GM12872 (cell line): Measurements from ENCODE around the gene CNPY2.
A peak's percentile ranks its signal among the peaks of the same experiment; 100 is the strongest.

Source experiments
- TF ChIP-seq, protein P1 (sequence below): IDR thresholded peaks from 3 replicates; pipeline ENCODE4 v1.5.1; 2011; ENCODE audit warnings: low read depth, mild to moderate bottlenecking, low read length, moderate library complexity; ENCODE audit not compliant: insufficient read depth

CNPY2 gene

GRCh38 chr12:56326126-56326525 is 10.3 kb upstream of the CNPY2 start:
- TF ChIP-seq, protein P1, sequence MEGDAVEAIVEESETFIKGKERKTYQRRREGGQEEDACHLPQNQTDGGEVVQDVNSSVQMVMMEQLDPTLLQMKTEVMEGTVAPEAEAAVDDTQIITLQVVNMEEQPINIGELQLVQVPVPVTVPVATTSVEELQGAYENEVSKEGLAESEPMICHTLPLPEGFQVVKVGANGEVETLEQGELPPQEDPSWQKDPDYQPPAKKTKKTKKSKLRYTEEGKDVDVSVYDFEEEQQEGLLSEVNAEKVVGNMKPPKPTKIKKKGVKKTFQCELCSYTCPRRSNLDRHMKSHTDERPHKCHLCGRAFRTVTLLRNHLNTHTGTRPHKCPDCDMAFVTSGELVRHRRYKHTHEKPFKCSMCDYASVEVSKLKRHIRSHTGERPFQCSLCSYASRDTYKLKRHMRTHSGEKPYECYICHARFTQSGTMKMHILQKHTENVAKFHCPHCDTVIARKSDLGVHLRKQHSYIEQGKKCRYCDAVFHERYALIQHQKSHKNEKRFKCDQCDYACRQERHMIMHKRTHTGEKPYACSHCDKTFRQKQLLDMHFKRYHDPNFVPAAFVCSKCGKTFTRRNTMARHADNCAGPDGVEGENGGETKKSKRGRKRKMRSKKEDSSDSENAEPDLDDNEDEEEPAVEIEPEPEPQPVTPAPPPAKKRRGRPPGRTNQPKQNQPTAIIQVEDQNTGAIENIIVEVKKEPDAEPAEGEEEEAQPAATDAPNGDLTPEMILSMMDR: no peak

GRCh38 chr12:56324206-56324605 is 8.4 kb upstream of the CNPY2 start:
- TF ChIP-seq, protein P1: no peak

DNA sequence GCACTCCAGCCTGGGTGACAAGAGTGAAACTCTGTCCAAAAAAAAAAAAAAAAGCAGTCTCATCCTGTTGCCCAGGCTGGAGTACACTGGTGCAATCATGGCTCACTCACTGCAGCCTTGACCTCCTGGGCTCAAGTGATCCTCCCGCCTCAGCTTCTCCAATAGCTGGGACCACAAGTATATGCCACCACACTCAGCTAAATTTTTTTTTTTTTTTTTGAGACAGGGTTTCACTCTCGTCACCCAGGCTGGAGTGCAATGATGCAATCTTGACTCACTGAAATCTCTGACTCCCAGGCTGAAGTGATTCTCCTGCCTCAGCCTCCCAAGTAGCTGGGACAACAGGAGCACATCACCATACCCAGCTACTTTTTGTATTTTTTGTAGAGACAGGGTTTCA is 5.2 kb upstream of the CNPY2 start:
- TF ChIP-seq, protein P1: no peak

DNA sequence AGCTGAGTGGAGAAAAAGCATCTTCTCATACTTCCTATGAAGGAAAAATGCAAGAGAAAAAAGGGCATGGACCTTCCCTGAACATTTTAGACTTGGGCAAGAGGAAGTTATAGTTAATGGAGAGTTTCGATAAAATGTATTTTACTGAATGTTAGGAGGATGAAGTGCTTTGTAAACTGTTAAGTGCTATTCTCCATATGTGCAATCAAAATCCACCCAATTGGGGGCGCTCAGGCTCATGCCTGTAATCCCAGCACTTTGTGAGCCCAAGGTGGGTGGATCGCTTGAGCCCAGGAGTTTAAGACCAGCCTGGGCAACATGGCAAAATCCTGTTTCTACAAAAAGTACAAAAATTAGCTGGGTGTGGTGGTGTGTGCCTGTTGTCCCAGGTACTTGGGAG is 1.9 kb upstream of the CNPY2 start:
- TF ChIP-seq, protein P1: 0 out of 3 replicates have a peak, but pooled peaks have one; percentile 18

DNA sequence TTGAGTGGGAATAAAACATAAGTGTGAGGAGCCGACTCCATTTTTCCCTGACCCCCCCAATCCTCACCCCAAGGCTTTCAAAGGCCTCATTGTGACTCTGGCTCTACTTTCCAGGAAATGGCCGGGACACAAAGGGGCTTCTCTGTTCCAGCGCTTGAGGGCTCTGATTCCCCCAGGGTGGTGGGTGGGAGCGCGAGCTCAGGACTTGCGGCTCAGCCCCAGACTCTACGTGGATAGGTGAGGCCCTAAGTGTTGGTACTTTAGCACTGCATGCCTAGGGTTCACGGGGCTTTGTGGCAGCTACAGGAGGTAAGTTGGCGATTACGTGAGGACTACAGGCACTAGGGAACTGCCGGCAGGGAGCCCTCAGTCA is 553 bp downstream of the CNPY2 start:
- TF ChIP-seq, protein P1: no peak

GRCh38 chr12:56311003-56311402 is 4.8 kb downstream of the CNPY2 start:
- TF ChIP-seq, protein P1: no peak

DNA sequence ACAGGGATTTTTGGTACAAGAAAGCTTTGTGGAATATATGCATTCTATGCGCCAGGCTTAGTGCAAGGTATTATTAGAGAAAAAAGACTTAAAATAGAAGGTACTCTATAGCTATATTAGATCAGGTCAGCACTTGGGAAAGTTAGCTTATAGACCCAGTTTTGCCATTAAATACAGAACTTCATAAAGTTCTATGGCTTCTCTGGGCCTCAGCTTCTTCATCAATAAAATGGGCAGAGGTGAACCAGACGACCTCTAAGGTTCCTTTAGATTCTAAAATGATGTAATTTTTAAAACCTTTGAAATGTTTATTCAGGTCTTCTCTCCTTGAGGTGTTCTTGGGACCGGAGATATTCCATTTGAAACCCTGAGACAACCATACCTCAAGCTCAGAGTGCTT is 7.1 kb downstream of the CNPY2 start:
- TF ChIP-seq, protein P1: no peak

DNA sequence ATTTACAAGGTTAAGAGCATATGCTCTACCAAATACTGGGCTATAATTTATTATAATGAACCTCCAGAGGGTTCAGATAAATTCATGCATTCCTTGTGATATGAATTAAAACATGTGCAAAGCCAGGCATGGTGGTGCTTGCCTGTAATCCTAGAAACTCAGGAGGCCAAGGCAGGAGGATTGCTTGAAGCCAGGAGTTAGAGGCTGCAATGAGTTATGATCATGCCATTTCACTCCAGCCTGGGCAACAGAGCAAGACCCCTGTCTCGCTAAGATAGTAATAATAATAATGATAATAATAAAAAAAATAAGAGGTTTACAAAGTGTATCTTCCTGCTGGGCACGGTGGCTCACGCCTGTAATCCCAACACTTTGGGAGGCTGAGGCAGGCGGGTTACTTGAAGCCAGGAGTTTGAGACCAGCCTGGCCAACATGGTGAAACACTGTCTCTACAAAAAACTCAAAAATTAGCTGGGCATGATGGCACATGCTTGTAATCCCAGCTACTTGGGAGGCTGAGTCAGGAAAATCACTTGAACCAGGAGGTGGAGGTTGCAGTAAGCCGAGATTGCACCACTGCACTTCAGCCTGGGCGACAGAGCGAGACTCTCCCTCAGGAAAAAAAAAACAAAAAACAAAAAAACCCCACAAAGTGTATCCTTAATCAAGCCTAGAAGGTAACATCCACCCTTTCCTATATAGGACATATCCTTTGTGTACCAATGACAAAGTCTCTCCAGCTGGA is 8.4 kb downstream of the CNPY2 start:
- TF ChIP-seq, protein P1: no peak
